HG03460 (cell line): Measurements from ENCODE around the gene C1S.
"Not testable (repeated sequence)": the region's sequence is repeated elsewhere in the genome, so short reads cannot be mapped to it uniquely, and the experiment has no call there.

Experiments
- ATAC-seq: cut with Tn5 transposase; IDR thresholded peaks from one replicate; pipeline ENCODE4 v1.9.1; 2021; ENCODE audit not compliant: unreplicated experiment

C1S gene

DNA sequence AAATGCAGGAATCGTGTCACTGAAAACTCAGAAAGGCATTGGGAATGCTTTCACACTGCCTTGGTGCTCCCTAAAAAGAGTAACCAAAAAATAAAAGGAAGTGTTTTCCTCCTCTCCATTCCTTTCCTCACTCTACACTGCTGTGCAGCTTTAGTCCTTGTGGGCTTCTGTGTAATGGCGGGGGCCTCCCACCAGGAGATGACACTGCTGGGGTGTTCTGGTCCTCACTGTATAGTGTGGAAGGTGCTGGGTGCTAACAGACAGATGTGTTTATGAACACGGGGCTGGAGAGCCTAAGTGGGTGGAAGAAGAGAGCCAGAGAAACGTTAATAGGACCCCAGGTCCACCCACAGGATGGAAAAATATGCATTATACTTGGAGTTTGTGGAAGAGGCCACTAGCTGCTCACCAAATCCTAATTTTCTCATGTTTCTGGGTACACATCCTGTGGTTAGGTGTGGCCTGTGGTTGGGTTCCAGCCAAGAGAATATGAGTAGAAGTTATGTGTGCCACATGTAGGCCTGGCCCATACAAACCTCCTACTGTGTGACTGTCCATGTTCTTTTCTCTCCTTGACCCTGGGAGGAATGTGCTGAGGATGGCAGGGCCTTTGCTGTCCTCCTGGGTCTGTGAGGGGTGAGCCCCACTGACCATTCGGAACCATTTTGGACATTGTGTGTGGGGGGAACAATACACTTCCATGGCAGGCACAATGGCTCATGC is 14.0 kb upstream of the C1S start:
- no peak for ATAC-seq

DNA sequence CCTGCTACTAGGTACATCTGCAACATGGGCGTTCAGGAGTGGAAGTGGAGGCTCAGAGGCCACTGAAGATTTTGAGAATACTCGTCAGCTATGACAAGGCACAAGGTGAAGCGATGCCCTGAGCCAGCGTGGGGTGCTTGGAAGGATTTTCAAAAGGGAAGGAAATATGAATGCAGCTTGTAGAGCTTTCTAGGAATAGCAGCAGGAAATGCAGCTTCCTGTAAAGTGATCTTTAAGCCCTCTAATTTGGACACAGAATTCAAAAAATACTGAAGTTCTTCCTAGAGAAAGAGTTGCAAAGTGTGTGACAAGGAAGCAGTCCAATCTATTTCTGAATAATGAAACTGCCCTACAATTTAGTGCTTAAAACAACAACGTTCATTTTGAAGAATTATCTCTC is 13.2 kb upstream of the C1S start:
- ATAC-seq: no peak

DNA sequence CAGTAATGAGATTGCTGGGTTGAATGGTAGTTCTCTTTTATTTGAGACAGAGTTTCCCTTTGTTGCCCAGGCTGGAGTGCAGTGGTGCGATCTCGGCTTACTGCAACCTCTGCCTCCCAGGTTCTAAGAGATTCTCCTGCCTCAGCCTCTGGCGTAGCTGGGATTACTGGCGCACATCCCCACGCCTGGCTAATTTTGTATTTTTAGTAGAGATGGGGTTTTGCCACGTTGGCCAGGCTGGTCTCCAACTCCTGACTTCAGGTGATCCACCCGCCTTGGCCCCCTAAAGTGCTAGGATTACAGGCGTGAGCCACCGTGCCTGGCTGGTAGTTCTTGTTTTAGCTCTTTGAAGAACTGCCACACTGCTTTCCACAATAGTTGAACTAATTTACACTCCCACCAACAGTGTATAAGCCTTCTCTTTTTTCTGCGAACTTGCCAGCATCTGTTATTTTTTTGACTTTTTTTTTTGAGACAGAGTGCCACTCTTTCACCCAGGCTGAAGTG is 11.0 kb upstream of the C1S start:
- not testable (repeated sequence) for ATAC-seq

DNA sequence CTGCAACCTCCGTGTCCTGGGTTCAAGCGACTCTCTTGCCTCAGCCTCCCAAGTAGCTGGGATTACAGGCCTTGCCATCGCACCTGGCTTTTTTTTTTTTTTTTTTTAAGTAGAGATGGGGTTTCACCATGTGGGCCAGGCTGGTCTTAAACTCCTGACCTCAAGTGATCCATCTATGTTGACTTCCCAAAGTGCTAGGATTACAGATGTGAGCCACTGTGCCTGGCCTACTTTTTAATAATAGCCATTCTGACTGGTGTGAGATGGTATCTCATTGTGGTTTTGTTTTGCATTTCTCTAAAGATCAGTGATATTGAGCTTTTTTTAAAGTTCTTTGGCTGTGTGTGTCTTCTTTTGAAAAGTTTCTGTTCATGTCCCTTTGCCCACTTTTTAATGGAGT is 10.5 kb upstream of the C1S start:
- not testable (repeated sequence) for ATAC-seq

DNA sequence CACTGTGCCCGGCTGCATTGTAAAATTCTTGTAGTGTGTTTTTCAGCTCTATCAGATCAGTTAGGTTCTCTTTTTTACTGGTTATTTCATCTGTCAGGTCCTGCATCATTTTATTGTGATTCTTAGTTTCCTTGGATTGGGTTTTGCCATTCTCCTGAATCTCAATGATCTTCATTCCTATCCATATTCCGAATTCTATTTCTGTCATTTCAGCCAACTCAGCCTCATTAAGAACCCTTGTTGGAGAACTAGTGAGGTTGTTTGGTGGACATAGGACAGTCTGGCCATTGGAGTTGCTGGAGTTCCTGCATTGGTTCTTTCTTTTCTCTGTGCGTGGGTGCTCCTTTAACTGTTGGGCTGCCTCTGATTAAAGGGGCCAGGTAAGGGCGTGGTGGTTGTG is 5.6 kb upstream of the C1S start:
- no peak for ATAC-seq

DNA sequence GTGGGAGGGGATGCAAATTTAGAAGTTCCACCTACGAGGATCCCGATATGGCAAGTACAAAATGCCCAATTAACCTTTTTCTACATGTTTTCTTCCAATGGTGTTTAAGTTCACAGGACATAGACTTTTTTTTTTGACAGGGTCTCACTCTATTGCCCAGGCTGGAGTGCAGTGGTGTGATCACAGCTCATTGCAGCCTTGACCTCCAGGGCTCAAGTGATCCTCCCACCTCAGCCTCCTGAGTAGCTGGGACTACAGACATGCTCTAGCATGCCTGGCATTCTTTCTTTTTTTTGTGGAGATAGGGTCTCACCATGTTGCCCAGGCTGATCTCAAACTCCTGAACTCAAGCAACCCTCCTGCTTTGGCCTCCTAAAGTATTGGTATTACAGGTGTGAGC is 4.8 kb upstream of the C1S start:
- ATAC-seq: not testable (repeated sequence)

DNA sequence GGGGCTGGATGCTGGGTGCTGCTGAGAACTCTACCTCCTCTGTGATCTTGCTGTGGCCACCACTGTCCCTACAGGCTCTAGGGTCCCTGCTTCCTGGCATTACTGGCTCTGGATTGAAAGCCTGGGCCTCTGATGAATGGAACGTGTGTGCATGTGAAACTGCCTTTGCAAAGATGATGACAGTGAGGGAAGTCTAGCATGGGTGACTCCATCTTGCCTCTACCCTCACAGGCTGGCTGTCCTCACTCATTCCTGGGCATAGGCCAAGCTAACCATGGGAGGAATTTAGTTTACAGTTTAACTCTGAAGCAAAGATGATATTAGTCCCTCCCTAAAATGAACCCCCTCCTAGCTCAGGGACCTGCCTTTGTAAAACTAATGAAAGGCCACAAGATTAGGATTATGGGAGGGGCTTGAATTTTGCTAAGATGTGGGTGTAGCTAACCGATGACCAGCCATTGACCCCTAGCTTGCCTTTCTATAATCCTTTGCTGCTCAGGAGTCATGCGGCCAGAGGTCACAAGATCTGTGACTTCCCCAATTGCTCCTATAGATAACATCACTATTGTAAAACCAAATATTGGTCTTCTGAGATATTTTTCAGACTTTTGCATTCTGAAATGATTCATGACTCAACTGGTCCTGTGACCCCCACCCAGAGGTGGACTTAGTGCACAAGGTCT is 2.2 kb upstream of the C1S start:
- no peak for ATAC-seq

DNA sequence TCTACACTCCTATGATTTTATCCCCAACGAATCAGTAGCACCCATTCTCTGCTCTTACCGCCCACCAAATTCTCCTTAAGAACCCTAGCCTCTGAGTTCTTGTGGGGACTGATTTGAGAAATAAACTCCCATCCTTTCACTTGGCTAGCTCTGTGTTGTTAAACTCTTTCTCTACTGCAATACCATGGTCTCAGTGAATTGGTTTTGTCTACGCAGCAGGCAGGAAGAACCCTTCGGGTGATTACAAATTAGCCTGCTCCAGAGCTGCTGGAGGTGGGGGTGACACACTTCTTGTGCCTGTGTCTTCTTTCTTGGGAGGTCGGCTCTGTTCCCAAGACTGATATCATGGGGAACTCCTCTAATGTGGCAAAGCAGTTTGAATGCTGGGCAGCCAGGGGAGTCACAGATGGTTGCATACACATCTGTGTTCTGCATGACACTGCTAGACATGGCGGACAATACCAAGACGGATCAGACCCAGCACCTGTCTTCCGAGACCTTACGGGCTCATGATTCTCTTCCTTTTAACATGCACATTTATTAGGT is 1.6 kb upstream of the C1S start:
- no peak for ATAC-seq

DNA sequence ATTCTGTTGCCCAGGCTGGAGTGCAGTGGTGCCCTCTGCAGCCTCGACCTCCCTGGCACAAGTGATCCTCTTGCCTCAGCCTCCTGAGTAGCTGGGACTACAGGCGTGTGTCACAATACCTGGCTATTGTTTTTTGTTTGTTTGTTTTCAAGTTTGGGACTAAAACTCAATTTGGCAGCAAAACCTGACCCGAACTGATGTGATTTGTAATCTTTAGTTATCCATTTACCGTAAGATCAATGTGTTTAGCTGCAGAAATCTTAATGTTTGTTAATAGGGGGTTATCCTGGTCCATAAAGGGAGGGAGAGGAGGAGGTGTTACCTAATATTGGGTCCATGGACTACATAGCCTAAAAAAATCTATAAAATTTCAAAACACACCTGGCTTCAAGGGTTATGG is 738 bp upstream of the C1S start:
- no peak for ATAC-seq

DNA sequence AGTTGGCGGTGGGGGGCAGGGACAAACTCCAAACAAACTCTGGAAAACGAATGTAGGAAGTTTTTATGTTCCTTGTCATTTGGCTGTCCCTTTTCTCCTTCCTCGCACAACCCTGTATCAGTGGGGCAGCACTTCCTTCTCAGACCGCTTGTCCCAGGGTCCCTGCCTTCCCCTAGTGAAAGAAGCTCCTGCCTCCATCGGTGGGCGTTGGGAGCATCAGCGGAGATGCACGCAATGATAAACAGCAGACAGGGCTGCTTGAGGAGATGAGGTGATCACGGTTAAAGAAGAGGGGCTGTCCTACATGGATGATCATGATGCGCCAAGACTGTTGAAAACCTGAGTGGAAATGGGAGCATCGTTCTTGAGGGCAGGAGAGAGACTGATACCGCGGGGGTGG is 620 bp downstream of the C1S start:
- no peak for ATAC-seq

DNA sequence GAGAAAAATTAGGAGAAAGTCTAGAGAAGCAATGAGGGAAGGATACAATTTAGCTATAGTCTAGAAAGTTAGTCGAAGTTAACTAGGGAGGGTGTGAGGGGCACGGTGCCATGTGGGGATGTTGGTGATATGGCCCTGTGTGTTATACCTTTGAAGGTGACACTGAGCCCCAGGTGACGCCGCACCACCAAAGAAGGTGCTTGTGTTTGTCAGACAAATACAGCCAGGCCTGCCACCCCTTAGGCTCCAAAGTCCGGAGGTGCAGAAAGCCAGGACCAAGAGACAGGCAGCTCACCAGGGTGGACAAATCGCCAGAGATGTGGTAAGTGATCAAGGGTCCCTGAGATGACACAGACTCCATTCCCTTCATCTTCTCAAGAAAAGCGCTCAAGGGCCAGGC is 1.1 kb downstream of the C1S start:
- ATAC-seq: no peak

DNA sequence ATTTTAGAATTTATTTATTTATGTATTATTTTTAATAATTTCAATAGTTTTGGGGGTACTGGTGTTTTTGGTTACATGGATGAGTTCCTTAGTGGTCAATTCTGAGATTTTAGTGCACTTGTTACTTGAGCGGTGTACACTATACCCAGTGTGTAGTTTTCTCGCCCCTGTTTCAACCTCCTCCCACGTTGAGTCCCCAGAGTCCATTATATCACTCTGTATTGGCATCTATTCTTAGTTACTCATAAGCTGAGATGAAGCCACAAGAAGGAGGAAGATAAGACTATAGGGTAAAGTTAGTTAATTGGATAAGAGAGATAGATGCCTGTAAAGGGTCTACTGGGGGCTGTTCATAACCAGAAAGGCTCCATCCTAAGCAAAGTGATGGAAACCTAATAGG is 4.0 kb downstream of the C1S start:
- ATAC-seq: no peak

DNA sequence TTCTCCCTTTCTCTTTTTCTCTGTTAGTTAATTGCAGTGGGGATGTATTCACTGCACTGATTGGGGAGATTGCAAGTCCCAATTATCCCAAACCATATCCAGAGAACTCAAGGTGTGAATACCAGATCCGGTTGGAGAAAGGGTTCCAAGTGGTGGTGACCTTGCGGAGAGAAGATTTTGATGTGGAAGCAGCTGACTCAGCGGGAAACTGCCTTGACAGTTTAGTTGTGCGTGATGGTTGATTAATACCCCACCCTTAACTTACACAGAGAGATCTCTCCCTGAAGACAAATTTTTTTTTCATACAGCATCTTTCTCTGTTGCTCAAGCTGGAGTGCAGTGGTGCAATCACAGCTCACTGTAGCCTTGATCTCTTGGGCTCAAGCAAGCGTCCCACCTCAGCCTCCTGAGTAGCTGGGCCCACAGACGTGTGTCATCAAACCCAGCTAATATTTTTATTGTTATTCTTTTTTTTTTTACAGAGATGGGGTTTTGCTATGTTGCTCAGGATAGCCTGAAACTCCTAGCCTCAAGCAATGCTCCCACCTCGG is 4.6 kb downstream of the C1S start:
- ATAC-seq: no peak

DNA sequence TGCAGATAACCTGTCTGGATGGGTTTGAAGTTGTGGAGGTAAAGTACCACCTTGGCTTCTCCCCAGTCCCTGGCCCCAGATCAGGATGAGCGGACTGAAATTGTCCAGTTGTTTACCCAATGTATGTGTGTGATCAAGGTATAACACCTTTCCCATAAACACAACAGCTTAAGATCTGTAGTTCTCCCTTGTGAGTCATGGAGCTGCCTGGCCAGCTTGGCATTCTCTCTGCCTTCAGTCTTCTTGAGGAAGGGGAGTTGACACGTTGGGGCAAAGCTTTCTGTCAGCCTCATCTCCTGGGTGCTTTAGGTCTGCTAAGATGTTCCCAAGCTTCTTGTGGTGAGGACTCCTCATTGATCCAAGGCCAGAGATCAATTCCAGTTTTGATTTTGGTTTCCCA is 6.1 kb downstream of the C1S start:
- ATAC-seq: no peak

DNA sequence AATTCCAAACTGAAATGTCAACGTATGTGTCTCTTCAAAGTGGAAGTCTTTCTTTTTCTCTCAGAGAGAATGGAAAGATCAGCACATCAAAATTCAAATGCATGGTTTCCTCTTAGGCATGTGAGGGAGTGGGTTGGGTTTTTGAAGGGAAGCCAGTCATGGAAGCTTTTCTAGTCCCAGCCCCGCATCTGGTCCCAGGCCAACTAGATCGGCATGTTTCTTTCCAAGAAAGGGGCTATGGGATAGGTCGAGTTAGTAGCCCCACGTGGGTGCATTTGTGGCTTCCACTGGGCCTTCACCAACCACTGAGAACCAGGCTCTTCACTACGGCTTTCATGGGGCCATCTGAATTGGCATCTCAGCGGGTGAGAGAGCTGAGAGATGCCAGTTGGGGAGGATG is 6.6 kb downstream of the C1S start:
- ATAC-seq: no peak

DNA sequence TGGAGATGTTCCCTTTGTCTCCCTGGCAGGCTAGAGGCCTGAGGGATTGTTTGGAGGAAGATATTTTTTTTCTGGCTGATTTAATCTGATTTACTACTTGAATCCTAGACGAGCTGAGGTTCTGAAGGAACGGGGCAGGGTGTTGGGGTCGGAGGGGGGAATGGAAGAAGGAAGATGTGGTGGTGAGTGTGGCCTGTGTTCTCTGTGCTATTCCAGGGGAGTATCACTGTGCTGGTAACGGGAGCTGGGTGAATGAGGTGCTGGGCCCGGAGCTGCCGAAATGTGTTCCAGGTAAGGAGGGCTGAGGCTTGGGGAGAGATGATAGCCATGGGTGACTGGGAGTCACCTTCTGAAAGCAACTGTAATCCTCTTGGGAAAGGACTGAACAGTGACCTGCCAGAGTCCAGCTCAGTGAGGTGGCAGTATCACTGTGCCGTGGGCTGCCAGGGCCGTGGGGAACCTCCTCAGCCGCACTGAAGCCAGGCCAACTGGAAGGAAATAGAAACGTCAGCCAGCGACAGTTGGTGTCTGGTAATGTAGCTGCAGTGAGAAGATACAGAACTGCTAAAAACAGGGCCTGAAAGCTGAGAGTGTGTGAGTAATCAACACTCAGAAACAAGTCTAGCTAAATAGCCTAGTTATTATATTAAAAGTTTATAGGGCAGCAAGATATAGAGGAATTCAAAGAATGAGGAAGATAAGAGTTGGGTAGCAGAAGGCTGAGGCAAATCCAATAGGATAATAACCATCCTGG is 7.9 kb downstream of the C1S start:
- ATAC-seq: no peak

DNA sequence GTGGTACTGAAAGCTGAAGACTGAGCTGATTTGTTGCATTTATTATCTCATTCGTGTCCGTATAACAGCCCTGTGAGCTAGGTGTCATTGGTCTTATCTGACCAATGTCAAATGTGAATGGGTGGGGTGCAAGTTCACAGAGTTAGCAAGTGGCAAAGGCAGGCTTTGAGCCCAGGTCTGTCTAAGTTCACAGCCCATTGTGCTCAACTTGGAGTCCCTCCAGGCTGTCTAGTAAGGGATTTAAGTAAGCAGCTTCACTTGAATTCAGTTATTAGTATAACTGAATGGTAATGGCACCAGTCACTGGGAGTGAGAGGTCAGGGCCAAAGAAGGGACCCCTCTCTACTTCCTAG is 8.5 kb downstream of the C1S start:
- ATAC-seq: no peak

DNA sequence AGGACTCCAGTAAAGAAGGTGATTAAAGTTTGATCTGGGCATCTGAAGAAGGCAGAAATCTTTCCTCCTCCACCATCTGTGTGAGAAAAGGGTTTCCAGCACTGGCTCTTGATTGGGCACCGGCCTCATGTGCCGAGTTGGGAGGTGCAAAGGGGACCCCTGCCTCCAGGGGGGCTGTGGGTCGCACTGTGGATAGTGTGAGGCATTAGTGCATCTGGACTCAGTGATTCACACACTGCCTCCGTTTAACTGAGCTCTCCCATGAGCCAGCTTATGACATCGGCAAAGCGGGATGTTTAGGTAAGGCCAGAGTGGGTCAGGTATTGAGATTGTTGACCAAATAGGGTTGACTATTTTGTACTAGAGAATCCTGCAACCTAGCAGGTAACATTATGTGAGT is 8.9 kb downstream of the C1S start:
- no peak for ATAC-seq

DNA sequence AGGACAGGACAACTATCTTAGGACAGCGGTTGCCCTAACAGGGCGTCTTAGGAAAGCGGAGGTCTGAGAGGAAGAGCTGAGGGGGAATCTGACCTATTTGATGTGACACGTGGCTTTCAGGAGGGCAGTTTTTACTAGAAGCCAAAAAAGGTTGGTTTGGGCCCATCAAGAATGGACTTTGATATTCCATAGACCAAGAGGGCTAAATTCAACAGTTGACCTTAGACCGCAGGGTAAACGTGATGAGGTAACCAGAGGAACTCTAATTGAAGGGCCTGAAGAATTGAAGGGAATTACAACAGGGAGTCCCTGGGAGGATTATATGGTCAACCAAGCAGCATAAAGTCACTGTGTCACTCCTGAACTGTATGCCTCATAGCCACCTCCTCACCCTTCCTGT is 11.5 kb downstream of the C1S start:
- no peak for ATAC-seq

DNA sequence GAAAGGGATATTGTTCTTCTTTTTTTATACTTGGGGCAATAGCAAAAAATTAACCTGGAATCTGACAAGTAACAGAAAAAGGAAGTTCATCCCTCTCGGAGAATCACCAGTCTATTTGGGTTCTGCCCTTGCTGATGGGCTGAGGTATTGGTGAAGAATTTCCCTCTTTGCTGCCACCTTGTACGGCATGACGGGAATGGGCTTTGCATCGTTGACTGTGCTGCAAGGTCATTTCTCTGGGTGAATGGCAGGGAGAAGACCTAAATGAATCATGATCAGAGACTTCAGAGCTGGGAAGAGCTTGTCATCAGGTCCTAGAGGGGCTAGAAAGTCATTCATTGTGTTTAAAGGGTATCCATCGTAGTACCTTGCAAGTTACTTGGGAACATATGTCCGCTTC is 12.0 kb downstream of the C1S start:
- ATAC-seq: no peak

DNA sequence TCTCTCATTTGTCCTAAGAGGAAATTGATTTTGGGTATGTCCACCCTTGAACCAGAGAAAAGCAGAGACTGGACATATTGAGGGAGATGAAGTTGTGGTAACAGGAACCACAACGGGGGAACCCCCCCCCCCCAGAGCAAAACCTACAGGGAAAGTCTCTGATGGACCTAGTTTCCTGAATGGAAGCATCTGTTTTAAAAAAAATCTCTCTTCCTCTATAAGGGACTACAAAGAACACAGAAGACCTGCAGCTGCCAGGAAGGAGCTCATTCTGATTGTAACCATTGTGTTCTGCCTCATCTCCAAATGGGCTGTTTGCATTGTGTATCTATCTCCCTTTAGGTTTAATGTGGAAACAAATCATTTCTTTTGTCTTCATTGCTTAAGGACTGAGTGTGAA is 13.4 kb downstream of the C1S start:
- ATAC-seq: no peak

DNA sequence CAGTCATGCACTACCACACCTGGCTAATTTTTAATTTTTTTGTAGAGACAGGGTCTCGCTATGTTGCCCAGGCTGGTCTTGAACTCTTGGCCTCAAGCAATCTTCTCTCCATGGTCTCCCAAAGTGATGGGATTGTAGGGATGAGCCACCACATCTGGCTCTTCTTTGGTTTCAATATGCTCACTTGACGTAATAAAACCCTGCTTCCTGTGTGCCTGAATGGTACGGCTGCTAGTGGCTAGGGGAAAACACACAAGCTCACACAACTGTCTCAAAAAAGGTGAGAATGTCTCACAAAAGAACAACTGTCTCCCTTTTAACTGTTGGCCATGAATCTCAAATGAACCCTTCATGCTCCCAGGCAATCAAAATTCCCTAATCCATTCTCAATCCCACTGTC is 15.0 kb downstream of the C1S start:
- ATAC-seq: no peak
